Gastroesophageal sphincter (tissue), 3 donors: ENCODE measurements around the gene ICOSLG.
"Not testable (repeated sequence)": the region's sequence is repeated elsewhere in the genome, so short reads cannot be mapped to it uniquely, and the experiment has no call there.

Experiments used
- CTCF ChIP-seq, 4 experiments: fragments of 200-600 bp in 2 of 4; fragments of 450-650 bp in 2 of 4; sonication (generic) in 1 of 4; IDR thresholded peaks; one replicate each; pipeline ENCODE4 v1.5.1; 2017 to 2019; ENCODE audit warnings: antibody characterized with exemption in 4 of 4, mild to moderate bottlenecking in 2 of 4, moderate library complexity in 2 of 4
- EP300 ChIP-seq: sonication (generic); formaldehyde crosslinking; IDR thresholded peaks from one replicate; pipeline ENCODE4 v1.6.1; 2017; ENCODE audit warnings: antibody characterized with exemption, mild to moderate bottlenecking
- POLR2A ChIP-seq, 2 donors: fragments of 450-650 bp; IDR thresholded peaks; one replicate each; pipeline ENCODE4 v1.6.1; 2017; ENCODE audit warnings: antibody characterized with exemption in 2 of 2, mild to moderate bottlenecking in 2 of 2, moderate library complexity in 1 of 2

GRCh38 chr21:44176127-44176526, 64.6 kb downstream of the ICOSLG start:
- not testable (repeated sequence) for TF ChIP-seq CTCF (IDR thresholded peaks at IDR 0.05); EP300; POLR2A (IDR thresholded peaks at IDR 0.05)
